DMS79 treated with DMSO at 0.1 percent for 48 hours (cell line): Measurements from ENCODE around the gene PTPN6.
A peak's percentile ranks its signal among the peaks of the same experiment; 100 is the strongest.

Source experiments
- DNase-seq: peaks from one replicate; lab custom pipeline; 2025; lab: John Stamatoyannopoulos, UW

PTPN6 gene

GRCh38 chr12:6923003-6923732 lies 28.0 kb upstream of the PTPN6 start:
- no peak for DNase-seq

- no peak for DNase-seq
Observed at GRCh38 chr12:6923851-6924250, 27.3 kb upstream of the PTPN6 start.

GRCh38 chr12:6925239-6925539 lies 26.0 kb upstream of the PTPN6 start:
- DNase-seq: peak; percentile 82

GRCh38 chr12:6925540-6926279 lies 25.4 kb upstream of the PTPN6 start:
- DNase-seq: peak; percentile 84

GRCh38 chr12:6927379-6928021 lies 23.7 kb upstream of the PTPN6 start, which contains the start of gene ATN1:
ATN1 (plus strand) TSS chr12:6927959; CDS start chr12:6934002, 6,043 bp downstream.
- peak; percentile 43 for DNase-seq

- DNase-seq: no peak
Observed at GRCh38 chr12:6928022-6928702, 23.0 kb upstream of the PTPN6 start.

GRCh38 chr12:6928703-6929407 lies 22.3 kb upstream of the PTPN6 start:
- peak; percentile 23 for DNase-seq

- DNase-seq: no peak
Observed at GRCh38 chr12:6929466-6930452, 21.4 kb upstream of the PTPN6 start.

- no peak for DNase-seq
Observed at GRCh38 chr12:6932766-6933165, 18.4 kb upstream of the PTPN6 start.

GRCh38 chr12:6934110-6934509 lies 17.0 kb upstream of the PTPN6 start:
- no peak for DNase-seq

- no peak for DNase-seq
Observed at GRCh38 chr12:6935371-6936193, 15.6 kb upstream of the PTPN6 start.

- DNase-seq: no peak
Observed at GRCh38 chr12:6936194-6936635, 14.9 kb upstream of the PTPN6 start.

GRCh38 chr12:6936636-6937480 lies 14.3 kb upstream of the PTPN6 start:
- no peak for DNase-seq

- peak; percentile 94 for DNase-seq
Observed at GRCh38 chr12:6937481-6938352, 13.4 kb upstream of the PTPN6 start.

- DNase-seq: no peak
Observed at GRCh38 chr12:6938353-6939190, 12.6 kb upstream of the PTPN6 start.

GRCh38 chr12:6939191-6939540 lies 12.0 kb upstream of the PTPN6 start:
- DNase-seq: no peak

GRCh38 chr12:6941267-6941666 lies 9.9 kb upstream of the PTPN6 start:
- DNase-seq: no peak
